Vagina (tissue), 2 donors: ENCODE measurements around the gene RALGAPA1. TPM values are rescaled to one million over a fixed set of nuclear protein-coding genes. Genes with fewer than 3 reads are reported as not detected.
A peak's percentile ranks its signal among the peaks of the same experiment; 100 is the strongest.
"Not testable (repeated sequence)": the region's sequence is repeated elsewhere in the genome, so short reads cannot be mapped to it uniquely, and the experiment has no call there.

Experiments used
- DNase-seq, 2 donors: peaks; one replicate each; pipeline ENCODE4 v3.0.0-alpha.2; 2017; ENCODE audit errors: extremely low spot score in 2 of 2
- H3K27ac ChIP-seq: fragments of 200-600 bp; sonication (generic); one replicate; pipeline ENCODE4 v1.5.1; 2019
- H3K27me3 ChIP-seq: fragments of 200-600 bp; sonication (generic); one replicate; pipeline ENCODE4 v1.5.1; 2019
- H3K36me3 ChIP-seq, 2 donors: fragments of 200-600 bp; sonication (generic); one replicate each; pipeline ENCODE4 v1.5.1; 2017 to 2019
- H3K4me1 ChIP-seq: fragments of 200-600 bp; sonication (generic); one replicate; pipeline ENCODE4 v1.5.1; 2019
- H3K4me3 ChIP-seq, 2 donors: fragments of 200-600 bp; sonication (generic); 1 replicate in 1 of 2; 2 replicates in 1 of 2; pipeline ENCODE4 v1.5.1; 2016 to 2019
- H3K9me3 ChIP-seq: fragments of 200-600 bp; sonication (generic); one replicate; pipeline ENCODE4 v1.5.1; 2019
- POLR2A ChIP-seq, 2 donors: fragments of 450-650 bp; IDR thresholded peaks; one replicate each; pipeline ENCODE4 v1.6.1; 2017; ENCODE audit warnings: antibody characterized with exemption in 2 of 2, mild to moderate bottlenecking in 2 of 2, moderate library complexity in 2 of 2
- POLR2AphosphoS5 ChIP-seq, 2 donors: sonication (generic); formaldehyde crosslinking; IDR thresholded peaks; one replicate each; pipeline ENCODE4 v1.9.0; 2017; ENCODE audit warnings: antibody characterized with exemption in 2 of 2, mild to moderate bottlenecking in 2 of 2, low read depth in 1 of 2; ENCODE audit not compliant: insufficient read depth in 1 of 2
- intact Hi-C: fragments of 100-400 bp; cut with DNase I; formaldehyde crosslinking; loops from one replicate; pipeline ENCODE4 v1.15.1; 2023
- total RNA-seq: library from RNA; depleted of rRNA; stranded (reverse); fragments of >200 nt; gene quantifications from one replicate; pipeline ENCODE4 v1.2.3, GENCODE V29; 2016
- TF ChIP-seq, protein P1 (sequence below), 3 experiments: fragments of 450-650 bp in 2 of 3; fragments of 200-600 bp in 1 of 3; sonication (generic) in 1 of 3; IDR thresholded peaks; one replicate each; pipeline ENCODE4 v1.5.1; 2017 to 2019; ENCODE audit warnings: antibody characterized with exemption in 3 of 3, mild to moderate bottlenecking in 2 of 3, moderate library complexity in 2 of 3

Gene RALGAPA1
- total RNA-seq, result 77.8 TPM

DNA sequence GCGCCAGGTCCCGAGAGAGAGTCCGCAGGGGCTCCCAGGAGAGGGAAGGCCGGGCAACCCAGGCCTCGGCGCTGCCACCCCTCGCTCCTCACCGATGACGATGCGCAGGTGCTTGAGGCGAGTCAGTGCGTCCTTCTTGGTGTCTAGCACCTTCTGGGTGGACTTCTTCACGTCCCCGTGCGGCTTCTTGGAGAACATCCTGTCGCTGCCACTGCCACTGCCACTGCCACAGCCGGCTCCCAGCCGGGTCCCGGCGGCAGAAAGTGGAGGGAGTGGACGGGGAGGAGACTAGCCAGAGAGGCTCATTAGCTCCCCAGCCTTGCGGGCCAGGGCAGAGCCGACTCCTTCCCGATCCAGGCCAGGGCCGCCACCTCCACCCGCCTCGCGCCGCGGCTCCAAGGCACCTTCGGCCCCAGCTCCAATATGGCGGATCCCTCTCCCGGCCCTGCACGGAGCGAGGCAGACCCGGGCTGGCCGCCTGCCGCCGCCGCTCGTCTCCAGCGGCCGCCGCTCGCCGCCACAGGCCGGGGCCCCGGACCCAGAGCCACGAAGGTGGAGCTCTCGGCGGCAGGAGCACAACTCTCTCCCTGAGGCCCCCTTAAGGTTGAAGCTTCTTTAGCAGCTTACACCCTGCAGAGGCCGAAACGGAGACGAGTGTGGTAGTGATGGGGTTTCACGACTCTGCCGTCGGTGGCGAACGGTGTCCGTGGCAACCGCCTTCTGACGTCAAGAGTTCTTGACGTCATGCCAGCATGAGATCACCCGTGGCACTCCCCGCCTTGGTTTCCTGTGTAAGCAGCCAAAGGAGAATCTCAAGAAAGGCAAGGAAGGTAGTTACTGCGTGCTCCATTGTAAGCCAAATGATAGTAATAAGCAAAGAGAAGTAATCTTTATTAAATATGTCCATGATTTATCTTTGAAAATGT, at the start of gene RALGAPA1:
Gene RALGAPA1 (minus strand): TSS at position 658 of the 926 bp plus-strand sequence. CDS start 460 bp downstream, at position 198.
- H3K36me3 ChIP-seq, intact Hi-C loops, H3K27me3 ChIP-seq, H3K9me3 ChIP-seq: not testable (repeated sequence)
- peak in 1 of 2 donors; percentile 98 for DNase-seq
- Histone ChIP-seq H3K4me1 (peaks cover 26% of the 10 kb centered on the region), H3K27ac (peak within 1 kb of the TSS; percentile 95), H3K4me3 (peak within 1 kb of the TSS; percentile 66 to 80)
- TF ChIP-seq POLR2AphosphoS5 (IDR thresholded peaks at IDR 0.05; ENCODE audit: insufficient read depth in 1 of 2, low read depth in 1 of 2) (peak; percentile 52 to 87), POLR2A (IDR thresholded peaks at IDR 0.05) (peak; percentile 31 to 93)
- TF ChIP-seq, protein P1, sequence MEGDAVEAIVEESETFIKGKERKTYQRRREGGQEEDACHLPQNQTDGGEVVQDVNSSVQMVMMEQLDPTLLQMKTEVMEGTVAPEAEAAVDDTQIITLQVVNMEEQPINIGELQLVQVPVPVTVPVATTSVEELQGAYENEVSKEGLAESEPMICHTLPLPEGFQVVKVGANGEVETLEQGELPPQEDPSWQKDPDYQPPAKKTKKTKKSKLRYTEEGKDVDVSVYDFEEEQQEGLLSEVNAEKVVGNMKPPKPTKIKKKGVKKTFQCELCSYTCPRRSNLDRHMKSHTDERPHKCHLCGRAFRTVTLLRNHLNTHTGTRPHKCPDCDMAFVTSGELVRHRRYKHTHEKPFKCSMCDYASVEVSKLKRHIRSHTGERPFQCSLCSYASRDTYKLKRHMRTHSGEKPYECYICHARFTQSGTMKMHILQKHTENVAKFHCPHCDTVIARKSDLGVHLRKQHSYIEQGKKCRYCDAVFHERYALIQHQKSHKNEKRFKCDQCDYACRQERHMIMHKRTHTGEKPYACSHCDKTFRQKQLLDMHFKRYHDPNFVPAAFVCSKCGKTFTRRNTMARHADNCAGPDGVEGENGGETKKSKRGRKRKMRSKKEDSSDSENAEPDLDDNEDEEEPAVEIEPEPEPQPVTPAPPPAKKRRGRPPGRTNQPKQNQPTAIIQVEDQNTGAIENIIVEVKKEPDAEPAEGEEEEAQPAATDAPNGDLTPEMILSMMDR (IDR thresholded peaks at IDR 0.05), result peak in 1 of 3 experiments; percentile 38

DNA sequence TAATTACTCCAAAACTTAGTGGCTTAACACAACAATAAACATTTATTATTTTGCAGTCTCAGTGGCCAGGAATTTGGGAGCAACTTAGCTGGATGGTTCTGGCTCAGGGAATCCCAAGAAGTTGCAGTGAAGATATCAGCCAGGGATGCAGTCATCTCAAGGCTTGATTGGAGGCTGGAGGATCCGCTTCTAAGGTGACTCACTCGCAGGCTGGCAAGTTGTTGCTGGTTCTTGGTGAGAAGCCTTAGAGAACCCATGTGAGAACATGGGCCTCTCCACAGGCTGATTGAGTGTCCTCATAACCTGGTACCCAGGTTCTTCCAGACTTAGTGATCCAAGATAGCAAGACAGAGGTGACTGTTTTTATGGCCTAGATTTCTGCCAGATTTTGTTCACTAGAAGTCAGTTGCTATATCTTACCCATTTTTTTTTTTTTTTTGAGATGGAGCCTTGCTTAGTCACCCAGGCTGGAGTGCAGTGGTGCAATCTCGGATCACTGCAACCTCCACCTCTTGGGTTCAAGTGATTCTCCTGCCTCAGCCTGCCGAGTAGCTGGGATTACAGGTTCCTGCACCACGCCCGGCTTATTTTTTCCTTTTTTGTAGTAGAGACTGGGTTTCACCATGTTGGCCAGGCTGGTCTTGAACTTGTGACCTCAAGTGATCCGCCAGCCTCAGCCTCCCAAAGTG, 49.6 kb upstream of the RALGAPA1 start:
- H3K4me3 ChIP-seq, result no peak overlapping the region
- H3K4me1 ChIP-seq, result no peaks in the 10 kb centered on the region
- TF ChIP-seq, protein P1 (IDR thresholded peaks at IDR 0.05), result no peak
- TF ChIP-seq POLR2AphosphoS5 (IDR thresholded peaks at IDR 0.05; ENCODE audit: insufficient read depth in 1 of 2, low read depth in 1 of 2) (no peak), POLR2A (IDR thresholded peaks at IDR 0.05) (no peak)
- peaks cover 0 to 21% of the 10 kb centered on the region in 2 donors for H3K36me3 ChIP-seq
- DNase-seq, result no peak
- intact Hi-C loops, result no loop called here
- no peak overlapping the region for H3K27ac ChIP-seq
- H3K9me3 ChIP-seq, result no peaks in the 10 kb centered on the region
- no peaks in the 10 kb centered on the region for H3K27me3 ChIP-seq

DNA sequence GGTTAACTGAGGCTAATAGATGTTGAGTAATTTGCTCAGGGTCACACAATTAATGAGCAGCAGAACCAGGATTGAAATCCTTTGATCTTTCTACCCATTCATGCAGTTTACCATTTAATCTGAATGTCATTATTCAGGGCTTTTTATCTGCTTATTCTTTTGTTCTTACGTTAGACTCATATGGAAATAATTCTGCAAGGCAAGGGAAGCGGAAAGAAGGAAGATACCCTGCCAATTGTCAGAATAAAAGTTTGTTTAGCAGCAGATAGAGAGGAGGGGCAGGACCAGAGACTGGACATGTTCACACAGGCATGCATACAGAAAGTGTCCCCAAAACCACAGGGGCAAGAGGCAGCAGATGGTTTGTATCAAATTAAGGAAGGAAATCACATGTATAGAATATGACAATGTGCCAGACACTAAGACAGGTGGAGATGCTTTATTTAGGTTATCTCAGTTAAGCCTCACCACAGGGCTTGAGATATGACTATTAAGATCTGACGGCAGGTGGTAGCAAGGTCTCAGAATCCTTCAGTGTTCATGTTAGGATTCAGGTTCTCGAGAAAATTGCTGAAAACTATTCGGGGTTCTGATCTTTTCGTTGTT, 46.9 kb upstream of the RALGAPA1 start:
- intact Hi-C loops, result no loop called here
- no peaks in the 10 kb centered on the region for H3K4me1 ChIP-seq
- TF ChIP-seq POLR2AphosphoS5 (IDR thresholded peaks at IDR 0.05; ENCODE audit: insufficient read depth in 1 of 2, low read depth in 1 of 2) (no peak), POLR2A (IDR thresholded peaks at IDR 0.05) (no peak)
- TF ChIP-seq, protein P1 (IDR thresholded peaks at IDR 0.05), result no peak
- H3K36me3 ChIP-seq, result peaks cover 0 to 19% of the 10 kb centered on the region in 2 donors
- no peaks in the 10 kb centered on the region for H3K27me3 ChIP-seq
- H3K4me3 ChIP-seq, result no peak overlapping the region
- H3K9me3 ChIP-seq, result no peaks in the 10 kb centered on the region
- H3K27ac ChIP-seq, result no peak overlapping the region
- DNase-seq, result no peak

DNA sequence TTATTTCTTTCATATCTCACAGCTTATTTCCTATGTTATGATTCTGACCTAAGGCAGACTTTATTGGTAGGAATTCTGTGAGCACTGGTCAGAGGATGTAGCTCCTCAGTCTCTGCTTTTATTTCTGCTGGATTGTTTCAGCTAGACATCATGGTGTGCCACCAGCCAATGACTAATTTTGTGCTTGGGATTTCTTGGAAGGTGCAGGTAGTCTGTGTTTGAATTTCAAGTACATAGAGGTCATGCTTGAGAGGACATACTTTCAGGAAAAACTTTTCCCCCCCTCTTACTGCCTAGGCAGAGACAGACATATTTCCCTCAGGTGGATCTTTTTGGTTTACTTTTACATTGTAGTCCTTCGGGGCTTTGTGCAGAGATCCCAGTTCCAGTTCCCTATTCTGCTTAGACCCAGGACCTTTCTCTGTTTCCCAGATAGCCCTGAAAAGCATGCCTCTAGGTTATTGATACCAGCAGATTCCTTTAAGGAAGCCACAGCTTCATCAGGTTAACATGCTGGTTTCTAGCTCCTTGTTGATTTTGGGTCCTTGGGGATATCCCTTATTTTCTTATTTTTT, 45.7 kb upstream of the RALGAPA1 start:
- no peak for DNase-seq
- Histone ChIP-seq H3K4me3 (no peak overlapping the region), H3K27ac (no peak overlapping the region), H3K4me1 (no peaks in the 10 kb centered on the region), H3K36me3 (peaks cover 0 to 19% of the 10 kb centered on the region in 2 donors), H3K27me3 (no peaks in the 10 kb centered on the region), H3K9me3 (no peaks in the 10 kb centered on the region)
- TF ChIP-seq POLR2A (IDR thresholded peaks at IDR 0.05) (no peak), POLR2AphosphoS5 (IDR thresholded peaks at IDR 0.05; ENCODE audit: insufficient read depth in 1 of 2, low read depth in 1 of 2) (no peak)
- intact Hi-C loops, result no loop called here

DNA sequence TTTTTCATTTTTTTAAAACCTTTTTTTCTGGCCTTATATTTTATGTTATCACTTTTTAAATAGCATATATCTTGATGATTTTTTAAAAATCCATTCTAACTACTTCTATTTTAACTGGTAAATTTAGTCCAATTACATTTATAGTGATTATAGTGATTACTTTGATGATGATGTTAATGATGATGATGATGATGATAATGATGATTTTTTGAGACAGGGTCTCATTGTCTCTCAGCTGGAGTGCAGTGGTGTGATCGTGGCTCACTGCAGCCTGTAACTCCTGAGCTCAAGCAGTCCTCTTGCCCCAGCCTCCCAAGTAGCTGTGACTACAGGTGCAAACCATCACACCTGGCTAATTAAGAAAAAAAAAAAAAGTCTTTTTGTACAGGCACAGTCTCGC, 44.1 kb upstream of the RALGAPA1 start:
- Histone ChIP-seq H3K27me3 (no peaks in the 10 kb centered on the region), H3K36me3 (peaks cover 0 to 10% of the 10 kb centered on the region in 2 donors), H3K4me1 (no peaks in the 10 kb centered on the region), H3K9me3 (no peaks in the 10 kb centered on the region), H3K27ac (no peak overlapping the region), H3K4me3 (no peak overlapping the region)
- TF ChIP-seq POLR2A (IDR thresholded peaks at IDR 0.05) (no peak), POLR2AphosphoS5 (IDR thresholded peaks at IDR 0.05; ENCODE audit: insufficient read depth in 1 of 2, low read depth in 1 of 2) (no peak)
- TF ChIP-seq, protein P1 (IDR thresholded peaks at IDR 0.05), result no peak
- no peak for DNase-seq
- intact Hi-C loops, result no loop called here
